ENCODE data around the gene RNASE7. TPM values are rescaled to one million over a fixed set of nuclear protein-coding genes. Genes with fewer than 3 reads are reported as not detected.

The RNASE7 gene
- total and polyA plus RNA-seq, 4 donors: 0.13 to 0.18 TPM; not detected in 2

- Histone ChIP-seq H3K27ac (ENCODE audit: low read depth in 1 of 2, low read length in 1 of 2) (no peak overlapping the region), H3K4me1 (ENCODE audit: control insufficient read depth in 5 of 5, insufficient read depth in 5 of 5, low read length in 5 of 5) (peaks cover 12 to 30% (median 21%) of the 10 kb centered on the region in 5 donors), H3K36me3 (ENCODE audit: control insufficient read depth in 4 of 4, insufficient read depth in 4 of 4, low read length in 4 of 4) (no peaks in the 10 kb centered on the region), H3K27me3 (ENCODE audit: control insufficient read depth in 3 of 3, insufficient read depth in 3 of 3, low read length in 2 of 3) (no peaks in the 10 kb centered on the region), H3K9ac (ENCODE audit: insufficient read depth in 1 of 2, low read length in 2 of 2) (no peak overlapping the region), H3K9me3 (ENCODE audit: control insufficient read depth in 4 of 4, insufficient read depth in 3 of 4, low read length in 3 of 4) (peaks cover 0 to 2% (median 0%) of the 10 kb centered on the region in 4 donors), H3K4me3 (no peak overlapping the region)
- no peak for DNase-seq
- WGBS, 2 donors: 52 to 57% methylated on average over 8 of the region's 8 CpGs
- ATAC-seq (ENCODE audit: insufficient read depth, low FRiP score): no peak
- TF ChIP-seq, protein P1, sequence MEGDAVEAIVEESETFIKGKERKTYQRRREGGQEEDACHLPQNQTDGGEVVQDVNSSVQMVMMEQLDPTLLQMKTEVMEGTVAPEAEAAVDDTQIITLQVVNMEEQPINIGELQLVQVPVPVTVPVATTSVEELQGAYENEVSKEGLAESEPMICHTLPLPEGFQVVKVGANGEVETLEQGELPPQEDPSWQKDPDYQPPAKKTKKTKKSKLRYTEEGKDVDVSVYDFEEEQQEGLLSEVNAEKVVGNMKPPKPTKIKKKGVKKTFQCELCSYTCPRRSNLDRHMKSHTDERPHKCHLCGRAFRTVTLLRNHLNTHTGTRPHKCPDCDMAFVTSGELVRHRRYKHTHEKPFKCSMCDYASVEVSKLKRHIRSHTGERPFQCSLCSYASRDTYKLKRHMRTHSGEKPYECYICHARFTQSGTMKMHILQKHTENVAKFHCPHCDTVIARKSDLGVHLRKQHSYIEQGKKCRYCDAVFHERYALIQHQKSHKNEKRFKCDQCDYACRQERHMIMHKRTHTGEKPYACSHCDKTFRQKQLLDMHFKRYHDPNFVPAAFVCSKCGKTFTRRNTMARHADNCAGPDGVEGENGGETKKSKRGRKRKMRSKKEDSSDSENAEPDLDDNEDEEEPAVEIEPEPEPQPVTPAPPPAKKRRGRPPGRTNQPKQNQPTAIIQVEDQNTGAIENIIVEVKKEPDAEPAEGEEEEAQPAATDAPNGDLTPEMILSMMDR (IDR thresholded peaks at IDR 0.05; ENCODE audit: control extremely low read depth, extremely low read depth): no peak
These were observed 756 bp downstream of the RNASE7 start for GRCh38 chr14:21042918-21043317.

GRCh38 chr14:21043387-21043973 is 1.3 kb downstream of the RNASE7 start:
- peaks cover 12 to 31% (median 16%) of the 10 kb centered on the region in 5 donors for H3K4me1 ChIP-seq (ENCODE audit: control insufficient read depth in 5 of 5, insufficient read depth in 5 of 5, low read length in 5 of 5)
- H3K9me3 ChIP-seq (ENCODE audit: control insufficient read depth in 4 of 4, insufficient read depth in 3 of 4, low read length in 3 of 4): peaks cover 0 to 2% (median 0%) of the 10 kb centered on the region in 4 donors
- DNase-seq (no peak), ATAC-seq (ENCODE audit: insufficient read depth, low FRiP score) (no peak)
- TF ChIP-seq, protein P1 (IDR thresholded peaks at IDR 0.05; ENCODE audit: control extremely low read depth, extremely low read depth): no peak
- H3K4me3 ChIP-seq: no peak overlapping the region
- H3K27me3 ChIP-seq (ENCODE audit: control insufficient read depth in 3 of 3, insufficient read depth in 3 of 3, low read length in 2 of 3): no peaks in the 10 kb centered on the region
- 40 to 53% methylated on average over 2 of the region's 2 CpGs for WGBS, 2 donors
- peak overlapping the region in 1 of 2 donors; percentile 17 for H3K27ac ChIP-seq (ENCODE audit: low read depth in 1 of 2, low read length in 1 of 2)
- no peak overlapping the region for H3K9ac ChIP-seq (ENCODE audit: insufficient read depth in 1 of 2, low read length in 2 of 2)
- H3K36me3 ChIP-seq (ENCODE audit: control insufficient read depth in 4 of 4, insufficient read depth in 4 of 4, low read length in 4 of 4): no peaks in the 10 kb centered on the region

DNA sequence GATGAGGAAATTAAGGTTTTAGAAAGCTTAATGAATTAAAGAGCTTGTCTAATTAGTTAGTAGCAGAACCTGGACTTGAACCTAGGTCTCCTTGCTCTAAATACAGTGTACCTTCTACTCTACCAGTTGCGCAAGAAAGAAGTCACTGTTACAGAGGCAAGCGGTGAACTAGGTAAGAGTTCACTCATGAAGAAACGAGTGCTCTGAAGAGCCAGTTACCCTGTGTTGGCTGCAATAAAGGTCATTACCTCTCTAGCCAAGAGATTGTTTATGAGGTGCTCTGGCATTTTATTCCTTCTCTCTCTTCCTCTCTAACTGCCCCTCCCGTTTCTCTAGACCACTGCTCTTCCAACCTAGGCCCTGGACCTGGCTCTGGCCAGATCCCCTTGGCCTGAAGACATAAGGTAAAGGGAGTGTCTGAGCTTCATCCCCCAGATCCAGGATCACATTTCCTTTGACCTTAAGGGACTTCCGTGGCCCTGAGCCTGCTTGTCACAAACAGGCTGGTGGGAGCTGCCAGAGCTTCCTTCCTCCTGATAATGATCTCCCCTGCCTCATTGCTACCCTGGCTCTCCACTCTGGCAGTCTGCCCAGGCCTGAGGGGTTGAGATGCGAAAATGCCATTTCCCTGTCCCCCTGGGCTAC is 1.9 kb downstream of the RNASE7 start:
- Histone ChIP-seq H3K4me1 (ENCODE audit: control insufficient read depth in 5 of 5, insufficient read depth in 5 of 5, low read length in 5 of 5) (peaks cover 9 to 26% (median 12%) of the 10 kb centered on the region in 5 donors), H3K9ac (ENCODE audit: insufficient read depth in 1 of 2, low read length in 2 of 2) (no peak overlapping the region), H3K9me3 (ENCODE audit: control insufficient read depth in 4 of 4, insufficient read depth in 3 of 4, low read length in 3 of 4) (peaks cover 0 to 2% (median 0%) of the 10 kb centered on the region in 4 donors), H3K4me3 (no peak overlapping the region), H3K36me3 (ENCODE audit: control insufficient read depth in 4 of 4, insufficient read depth in 4 of 4, low read length in 4 of 4) (no peaks in the 10 kb centered on the region), H3K27me3 (ENCODE audit: control insufficient read depth in 3 of 3, insufficient read depth in 3 of 3, low read length in 2 of 3) (no peaks in the 10 kb centered on the region), H3K27ac (ENCODE audit: low read depth in 1 of 2, low read length in 1 of 2) (peak overlapping the region; percentile 28 to 50)
- ATAC-seq (ENCODE audit: insufficient read depth, low FRiP score) (no peak), DNase-seq (peak in 1 of 3 donors; percentile 34)
- TF ChIP-seq, protein P1 (IDR thresholded peaks at IDR 0.05; ENCODE audit: control extremely low read depth, extremely low read depth): no peak
- 17 to 21% methylated on average over 6 of the region's 6 CpGs for WGBS, 2 donors
